Activated CD8-positive, alpha-beta memory T cell treated with anti-CD3 and anti-CD28 coated beads for 1 hour (primary cell): ENCODE results near the gene BTG1.

Source experiments
- DNase-seq, 2 donors: peaks; one replicate each; pipeline ENCODE4 v3.0.0-alpha.2; 2020; ENCODE audit warnings: low read depth in 1 of 2; ENCODE audit errors: extremely low read depth in 1 of 2

Gene BTG1

GRCh38 chr12:92145731-92146496 is at the start of gene BTG1:
Gene BTG1 (minus strand): TSS chr12:92145846. CDS start chr12:92145535, 311 bp downstream.
- DNase-seq: peak; percentile 93 to 98

GRCh38 chr12:92194561-92194960 is 48.9 kb upstream of the BTG1 start:
- no peak for DNase-seq

- DNase-seq: no peak
These were observed 48.2 kb upstream of the BTG1 start for GRCh38 chr12:92193846-92194245.

GRCh38 chr12:92193063-92193462 is 47.4 kb upstream of the BTG1 start:
- DNase-seq: no peak

- DNase-seq: no peak
These were observed 46.7 kb upstream of the BTG1 start for GRCh38 chr12:92192360-92192759.

- DNase-seq: no peak
These were observed 45.4 kb upstream of the BTG1 start for GRCh38 chr12:92191061-92191460.

GRCh38 chr12:92188517-92189188 is 43.0 kb upstream of the BTG1 start:
- DNase-seq: no peak

- DNase-seq: no peak
These were observed 40.4 kb upstream of the BTG1 start for GRCh38 chr12:92186038-92186470.

GRCh38 chr12:92185052-92185451 is 39.4 kb upstream of the BTG1 start:
- DNase-seq: no peak

- no peak for DNase-seq
These were observed 37.9 kb upstream of the BTG1 start for GRCh38 chr12:92183575-92183974.

GRCh38 chr12:92178340-92178739 is 32.7 kb upstream of the BTG1 start:
- DNase-seq: no peak

- no peak for DNase-seq
These were observed 31.0 kb upstream of the BTG1 start for GRCh38 chr12:92176646-92177045.

- no peak for DNase-seq
These were observed 30.3 kb upstream of the BTG1 start for GRCh38 chr12:92175961-92176360.

- no peak for DNase-seq
These were observed 24.4 kb upstream of the BTG1 start for GRCh38 chr12:92170050-92170449.

- no peak for DNase-seq
These were observed 21.4 kb upstream of the BTG1 start for GRCh38 chr12:92167075-92167474.

GRCh38 chr12:92164712-92165111 is 19.1 kb upstream of the BTG1 start:
- DNase-seq: no peak

GRCh38 chr12:92162079-92162478 is 16.4 kb upstream of the BTG1 start:
- no peak for DNase-seq

GRCh38 chr12:92158796-92159439 is 13.3 kb upstream of the BTG1 start:
- DNase-seq: no peak

- no peak for DNase-seq
These were observed 11.2 kb upstream of the BTG1 start for GRCh38 chr12:92156704-92157395.

- DNase-seq: no peak
These were observed 10.5 kb upstream of the BTG1 start for GRCh38 chr12:92156139-92156538.

GRCh38 chr12:92155733-92156132 is 10.1 kb upstream of the BTG1 start:
- DNase-seq: no peak
